CD1c-positive myeloid dendritic cell (primary cell): ENCODE data around the gene HIP1.
"Not testable (repeated sequence)": the region's sequence is repeated elsewhere in the genome, so short reads cannot be mapped to it uniquely, and the experiment has no call there.

ENCODE experiments used
- DNase-seq: peaks from one replicate; pipeline ENCODE4 v3.0.0-alpha.2; 2016; ENCODE audit errors: extremely low spot score

The HIP1 gene

DNA sequence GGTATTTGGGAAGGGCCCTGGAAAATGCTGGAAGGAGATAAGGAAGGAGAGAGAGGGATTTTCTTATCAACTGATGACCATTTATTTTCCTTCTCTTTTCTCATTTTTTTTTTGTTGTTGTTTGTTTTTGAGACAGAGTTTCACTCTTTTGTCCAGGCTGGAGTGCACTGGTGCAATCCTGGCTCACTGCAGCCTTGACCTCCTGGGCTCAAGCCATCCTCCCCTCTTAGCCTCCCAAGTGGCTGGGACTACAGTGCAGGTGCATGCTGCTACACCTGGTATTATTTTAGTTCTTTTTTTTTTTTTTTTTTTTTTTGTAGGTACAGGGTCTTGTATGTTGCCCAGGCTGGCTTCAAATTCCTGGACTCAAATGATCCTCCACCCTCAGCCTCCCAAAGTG lies 52.2 kb downstream of the HIP1 start:
- no peak for DNase-seq

- DNase-seq: not testable (repeated sequence)
These were observed 56.7 kb downstream of the HIP1 start for GRCh38 chr7:75682052-75682451.

GRCh38 chr7:75679060-75679459 lies 59.7 kb downstream of the HIP1 start:
- no peak for DNase-seq

DNA sequence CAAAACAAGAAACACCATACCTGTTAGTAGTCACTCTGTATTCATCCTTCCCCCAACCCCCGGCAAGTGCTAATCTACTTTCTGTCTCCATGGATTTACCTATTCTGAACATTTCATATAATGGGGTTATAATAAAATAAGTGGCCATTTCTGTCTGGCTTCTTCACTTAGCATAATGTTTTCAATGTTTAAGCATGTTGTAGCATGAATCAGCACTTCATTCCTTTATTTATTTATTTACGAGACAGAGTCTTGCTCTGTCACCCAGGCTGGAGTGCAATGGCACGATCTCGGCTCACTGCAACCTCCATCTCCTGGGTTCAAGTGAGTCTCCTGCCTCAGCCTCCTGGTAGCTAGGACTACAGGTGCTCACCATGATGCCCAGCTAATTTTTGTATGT lies 69.2 kb downstream of the HIP1 start:
- DNase-seq: no peak

GRCh38 chr7:75667938-75668337 lies 70.8 kb downstream of the HIP1 start:
- DNase-seq: no peak

GRCh38 chr7:75663302-75663907 lies 75.3 kb downstream of the HIP1 start:
- no peak for DNase-seq

- no peak for DNase-seq
These were observed 76.0 kb downstream of the HIP1 start for GRCh38 chr7:75662579-75663301.

DNA sequence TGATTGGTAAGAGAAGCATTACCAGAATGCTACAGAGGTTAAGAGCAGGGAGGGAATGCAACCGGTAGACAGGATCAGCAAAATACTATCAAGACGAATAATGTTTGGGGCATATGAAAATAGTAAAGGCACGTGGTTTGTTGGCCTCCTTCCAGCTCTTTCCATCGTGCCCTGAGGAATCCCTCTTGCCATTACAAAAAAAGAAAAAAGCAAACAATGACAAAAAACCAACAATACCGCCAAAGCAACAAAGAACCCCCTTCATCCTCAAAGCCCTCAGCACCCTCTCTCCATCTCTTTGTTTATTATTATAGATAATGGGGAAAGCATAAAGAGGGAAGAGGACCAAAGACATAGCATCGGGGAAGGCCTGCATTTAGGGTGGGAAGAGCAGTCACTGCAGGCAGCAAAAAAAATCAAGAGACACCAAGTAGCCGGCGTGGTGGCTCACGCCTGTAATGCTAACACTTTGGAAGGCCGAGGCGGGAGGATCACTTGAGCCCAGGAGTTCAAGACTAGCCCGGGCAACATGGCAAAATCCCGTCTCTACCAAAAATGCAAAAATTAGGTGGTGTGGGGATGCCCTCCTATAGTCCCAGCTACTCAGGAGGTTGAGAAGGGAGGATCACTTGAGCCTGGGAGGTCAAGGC lies 78.0 kb downstream of the HIP1 start:
- DNase-seq: no peak

DNA sequence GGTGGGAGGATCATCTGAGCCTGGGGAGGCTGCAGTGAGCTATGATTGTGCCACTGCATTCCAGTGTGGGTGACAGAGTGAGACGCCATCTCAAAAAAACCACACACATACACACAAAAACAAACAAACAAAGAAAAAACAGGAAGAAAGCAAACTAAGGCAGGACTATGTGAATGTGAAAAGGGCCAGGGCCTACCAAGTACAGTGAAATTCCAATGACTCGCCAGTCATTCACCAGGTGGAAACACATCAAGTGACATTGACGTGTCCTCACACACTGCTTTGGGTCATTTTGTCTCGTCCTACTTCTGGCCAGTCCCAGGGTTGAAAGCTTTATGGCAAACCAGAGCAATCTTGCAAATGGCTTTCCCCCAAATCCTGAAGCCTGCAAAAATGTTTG lies 79.9 kb downstream of the HIP1 start:
- no peak for DNase-seq

GRCh38 chr7:75658369-75658768 lies 80.4 kb downstream of the HIP1 start:
- DNase-seq: no peak

DNA sequence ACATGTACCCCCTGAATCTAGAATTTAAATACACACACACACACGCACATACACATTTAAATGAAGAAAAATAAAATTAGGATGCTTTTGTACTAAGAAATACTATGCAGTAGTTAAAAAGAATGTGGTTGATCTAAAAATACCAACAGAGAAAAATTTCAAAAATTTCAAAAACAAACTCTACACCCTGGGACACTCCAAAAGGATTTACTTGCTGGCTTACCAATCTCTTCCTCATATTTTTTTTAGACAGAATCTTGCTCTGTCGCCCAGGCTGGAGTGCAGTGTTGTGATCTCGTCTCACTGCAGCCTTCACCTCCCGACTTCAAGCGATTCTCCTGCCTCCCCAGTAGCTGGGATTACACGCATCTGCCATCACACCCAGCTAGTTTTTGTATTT lies 80.9 kb downstream of the HIP1 start:
- DNase-seq: no peak

DNA sequence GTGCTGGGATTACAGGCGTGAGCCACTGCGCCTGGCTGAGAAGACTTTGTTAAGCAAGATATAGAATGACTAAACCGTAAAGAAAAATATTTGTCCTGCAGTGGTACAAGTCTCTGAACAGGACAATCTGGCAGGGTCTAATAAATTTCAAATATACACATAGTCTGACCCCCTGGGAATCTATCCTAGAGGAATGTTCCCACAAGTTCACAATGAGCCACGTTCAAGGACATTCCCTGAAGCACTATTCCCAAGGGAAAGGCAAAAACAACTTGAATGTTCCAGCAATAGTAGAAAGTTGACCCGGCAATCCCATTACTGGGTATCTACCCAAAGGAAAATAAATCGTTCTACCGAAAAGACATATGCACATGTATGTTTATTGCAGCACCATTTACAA lies 82.0 kb downstream of the HIP1 start:
- no peak for DNase-seq

- no peak for DNase-seq
These were observed 83.2 kb downstream of the HIP1 start for GRCh38 chr7:75655536-75655935.

GRCh38 chr7:75654855-75655254 lies 83.9 kb downstream of the HIP1 start:
- DNase-seq: no peak

DNA sequence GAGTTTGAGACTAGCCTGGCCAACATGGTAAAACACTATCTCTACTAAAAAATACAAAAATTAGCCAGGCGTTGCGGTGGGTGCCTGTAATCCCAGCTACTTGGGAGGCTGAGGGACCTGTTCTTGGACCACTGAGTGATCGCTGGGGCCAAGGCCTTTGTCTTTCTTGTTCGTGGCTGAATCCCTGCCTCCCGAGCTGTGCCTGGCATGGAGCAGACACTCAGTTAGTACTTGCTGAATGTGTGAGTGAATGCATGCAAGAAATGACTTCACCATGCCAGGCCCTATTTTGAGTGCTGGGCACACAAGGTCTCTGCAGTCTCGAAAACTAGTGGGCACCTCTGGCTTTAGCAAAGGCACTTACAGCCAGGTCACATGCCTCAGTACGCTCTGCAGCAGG lies 85.1 kb downstream of the HIP1 start:
- no peak for DNase-seq

GRCh38 chr7:75652788-75653187 lies 86.0 kb downstream of the HIP1 start:
- no peak for DNase-seq

DNA sequence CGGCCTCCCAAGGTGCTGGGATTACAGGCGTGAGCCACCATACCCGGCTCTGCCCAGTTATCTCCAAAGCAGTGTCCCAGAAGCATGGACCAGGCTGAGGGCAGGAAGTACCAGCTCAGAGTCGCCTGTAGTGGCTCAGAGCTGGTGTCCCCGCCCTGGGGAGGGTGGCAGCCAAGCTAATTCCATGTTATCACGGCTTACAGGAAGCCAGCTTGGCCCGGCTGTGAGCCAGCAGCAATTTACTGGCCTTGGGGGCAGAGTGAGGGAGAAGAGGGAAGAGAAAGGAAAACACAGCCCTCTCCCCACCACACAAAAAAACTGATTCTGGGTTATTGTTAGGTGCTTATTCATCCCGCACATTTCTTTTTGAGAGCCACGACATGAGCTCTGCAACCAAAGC lies 88.1 kb downstream of the HIP1 start:
- no peak for DNase-seq

GRCh38 chr7:75650062-75650461 lies 88.7 kb downstream of the HIP1 start:
- DNase-seq: no peak

DNA sequence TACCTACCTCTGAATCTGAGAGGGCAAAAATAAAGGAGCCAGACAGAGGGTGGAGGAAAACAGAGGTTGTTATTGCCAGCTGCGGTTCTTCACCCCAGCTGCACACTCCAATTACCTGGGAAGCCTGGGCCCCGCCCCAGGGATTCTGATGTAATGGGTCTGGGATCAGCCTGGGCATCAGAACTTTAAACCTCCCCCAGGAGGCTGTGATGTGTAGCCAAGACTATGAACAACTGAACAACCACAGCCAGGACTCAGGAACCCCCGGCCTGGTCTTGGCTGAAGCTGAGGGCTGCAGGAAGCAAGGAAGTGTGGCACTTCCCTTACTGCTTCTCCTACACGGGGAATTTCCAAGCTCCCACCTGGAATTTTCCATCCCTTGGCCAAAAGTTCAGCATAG lies 89.3 kb downstream of the HIP1 start:
- no peak for DNase-seq

DNA sequence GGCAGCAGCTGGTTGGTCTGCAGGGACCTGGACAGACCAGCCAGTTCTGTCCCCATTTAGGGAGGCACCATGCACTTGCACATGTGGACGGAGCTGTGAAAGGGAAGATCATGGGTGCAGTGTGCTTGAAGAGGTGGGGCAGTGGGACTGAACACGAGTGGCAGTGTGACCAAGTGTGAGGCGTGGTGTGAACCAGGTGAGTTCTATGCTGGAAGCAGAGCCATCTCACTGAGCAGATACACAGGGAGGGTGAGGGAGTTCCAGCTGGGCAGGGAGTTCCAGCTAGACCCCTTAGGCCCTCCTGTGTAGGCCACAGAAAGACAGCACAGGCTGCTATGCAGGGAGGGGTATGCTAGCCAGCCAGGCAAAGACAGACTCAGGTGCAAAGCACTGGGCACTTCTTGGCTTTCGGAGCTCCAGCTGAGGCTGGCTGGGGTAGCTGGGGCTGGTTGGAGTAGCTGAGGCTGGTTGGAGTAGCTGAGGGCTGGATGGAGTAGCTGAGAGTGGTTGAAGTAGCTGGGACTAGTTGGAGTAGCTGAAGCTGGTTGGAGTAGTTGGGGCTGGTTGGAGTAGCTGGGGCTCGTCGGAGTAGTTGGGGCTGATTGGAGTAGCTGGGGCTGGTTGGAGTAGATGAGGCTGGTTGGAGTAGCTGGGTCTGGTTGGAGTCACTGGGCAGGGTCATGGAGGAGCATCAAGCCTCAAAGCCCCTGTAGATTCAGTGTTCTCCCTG lies 90.9 kb downstream of the HIP1 start:
- no peak for DNase-seq

- DNase-seq: no peak
These were observed 92.1 kb downstream of the HIP1 start for GRCh38 chr7:75646571-75647102.

DNA sequence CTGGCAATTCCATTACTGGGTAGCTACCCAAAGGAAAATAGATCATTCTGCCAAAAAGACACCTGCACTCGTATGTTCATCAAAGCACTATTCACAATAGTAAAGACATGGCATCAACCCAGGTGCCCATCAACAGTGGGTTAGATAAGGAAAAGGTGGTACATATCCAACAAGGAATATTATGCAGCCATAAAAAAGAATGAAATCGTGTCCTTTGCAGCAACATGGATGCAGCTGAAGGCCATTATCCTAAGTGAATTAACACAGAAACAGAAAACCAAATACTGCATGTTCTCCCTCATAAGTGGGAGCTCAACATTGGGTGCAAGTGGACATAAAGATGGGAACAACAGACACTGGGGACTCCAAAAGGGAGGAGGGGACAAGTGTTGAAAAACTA lies 93.2 kb downstream of the HIP1 start:
- no peak for DNase-seq
